ENCODE measurements around the gene RPTOR.

Gene RPTOR

GRCh38 chr17:80818871-80819270 is 274.2 kb downstream of the RPTOR start:
- DNase-seq (ENCODE audit: low read depth): no peak

GRCh38 chr17:80819422-80820164 is 275.0 kb downstream of the RPTOR start:
- no peak for DNase-seq (ENCODE audit: low read depth)

- no peak for DNase-seq (ENCODE audit: low read depth)
These were observed 275.7 kb downstream of the RPTOR start for GRCh38 chr17:80820331-80820730.

- DNase-seq (ENCODE audit: low read depth): no peak
These were observed 276.9 kb downstream of the RPTOR start for GRCh38 chr17:80821546-80821945.

DNA sequence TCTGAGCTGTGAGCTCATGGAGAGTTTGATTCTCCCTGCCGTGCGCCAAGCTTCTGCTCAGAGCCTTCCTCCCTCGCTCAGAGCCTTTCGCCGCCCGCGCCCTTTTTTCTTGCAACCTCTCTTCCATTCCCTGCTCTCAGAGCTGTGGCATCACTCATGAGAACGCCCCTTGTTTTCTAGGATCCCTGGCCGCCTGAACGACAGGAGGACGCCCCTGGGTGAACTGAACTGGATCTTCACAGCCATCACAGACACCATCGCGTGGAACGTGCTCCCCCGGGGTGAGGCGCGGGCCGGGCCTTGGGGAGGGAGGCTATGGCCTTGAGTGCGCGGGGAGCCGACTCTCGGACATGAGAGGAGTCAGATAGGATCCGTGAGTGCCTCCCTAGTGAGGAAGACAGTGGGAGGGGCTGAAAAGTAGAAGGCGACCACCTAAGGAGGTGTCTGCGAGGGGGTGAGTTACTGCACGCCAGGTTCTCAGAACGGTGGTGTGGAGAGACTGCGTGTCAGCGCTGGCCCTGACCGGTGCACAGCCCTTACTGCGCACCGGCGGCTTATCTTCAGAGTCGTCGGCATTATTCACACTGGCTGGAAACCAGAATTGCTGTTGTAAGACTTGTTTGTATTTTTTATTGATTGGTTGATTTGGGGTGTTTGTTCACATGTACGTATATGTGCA is 277.5 kb downstream of the RPTOR start:
- DNase-seq (ENCODE audit: low read depth): no peak

DNA sequence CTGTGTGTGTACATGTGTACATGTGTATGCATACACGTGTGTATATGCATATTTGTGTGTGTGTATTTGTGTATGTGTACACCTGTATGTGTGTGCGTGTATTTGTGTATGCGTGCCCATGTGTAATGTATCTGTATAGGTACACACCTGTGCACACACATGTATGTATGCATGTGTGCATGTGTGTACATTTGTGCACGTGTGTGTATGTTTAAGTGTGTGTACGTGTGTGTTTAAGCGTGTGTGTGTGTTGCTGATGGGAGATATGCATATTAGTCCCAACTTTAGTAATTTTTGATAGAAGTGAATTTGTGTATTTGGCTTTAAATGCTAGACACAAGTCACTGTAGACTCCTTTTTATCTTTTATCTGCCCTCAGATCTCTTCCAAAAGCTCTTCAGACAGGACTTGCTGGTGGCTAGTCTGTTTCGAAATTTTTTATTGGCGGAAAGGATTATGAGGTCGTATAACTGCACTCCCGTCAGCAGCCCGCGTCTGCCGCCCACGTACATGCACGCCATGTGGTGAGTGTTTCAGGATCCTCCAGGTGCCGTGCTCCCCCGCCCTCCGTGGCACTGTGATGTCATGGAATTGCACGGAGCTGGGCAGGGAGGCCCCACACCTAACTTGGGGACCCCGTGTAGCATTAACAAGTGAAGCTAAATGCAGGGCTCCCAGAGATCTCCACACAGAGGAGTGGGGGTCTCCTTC is 278.2 kb downstream of the RPTOR start:
- no peak for DNase-seq (ENCODE audit: low read depth)

DNA sequence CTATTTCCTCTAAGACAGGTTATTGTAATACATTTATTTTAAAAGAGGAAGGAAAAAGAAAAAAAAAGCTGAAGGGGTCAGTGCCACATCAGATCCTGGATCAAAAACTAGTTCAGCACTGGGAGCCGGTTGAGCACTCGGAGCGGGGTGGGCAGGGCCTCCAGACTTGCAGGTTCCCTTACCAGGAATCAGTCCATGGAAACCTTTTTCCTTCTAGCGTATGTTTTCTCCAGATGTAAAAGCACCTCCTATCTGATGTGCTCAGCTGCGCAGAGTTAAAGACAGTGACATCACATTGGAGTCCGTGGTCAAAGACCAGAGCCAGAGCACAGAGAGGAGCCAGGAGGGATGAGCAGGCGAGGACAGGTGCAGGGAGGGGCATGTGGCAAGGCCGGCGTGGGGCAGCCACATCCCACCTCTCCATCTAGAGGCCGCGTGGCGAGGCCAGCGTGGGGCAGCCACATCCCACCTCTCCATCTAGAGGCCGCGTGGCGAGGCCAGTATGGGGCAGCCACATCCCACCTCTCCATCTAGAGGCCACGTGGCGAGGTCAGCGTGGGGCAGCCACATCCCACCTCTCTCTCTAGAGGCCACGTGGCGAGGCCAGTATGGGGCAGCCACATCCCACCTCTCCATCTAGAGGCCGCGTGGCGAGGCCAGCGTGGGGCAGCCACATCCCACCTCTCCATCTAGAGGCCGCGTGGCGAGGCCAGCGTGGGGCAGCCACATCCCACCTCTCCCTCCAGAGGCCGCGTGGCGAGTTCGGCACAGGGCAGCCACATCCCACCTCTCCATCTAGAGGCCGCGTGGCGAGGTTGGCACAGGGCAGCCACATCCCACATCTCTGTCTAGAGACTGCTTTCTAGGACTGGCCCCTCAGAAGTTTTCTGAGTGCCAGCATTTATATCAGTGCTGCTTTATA is 280.2 kb downstream of the RPTOR start:
- no peak for DNase-seq (ENCODE audit: low read depth)

DNA sequence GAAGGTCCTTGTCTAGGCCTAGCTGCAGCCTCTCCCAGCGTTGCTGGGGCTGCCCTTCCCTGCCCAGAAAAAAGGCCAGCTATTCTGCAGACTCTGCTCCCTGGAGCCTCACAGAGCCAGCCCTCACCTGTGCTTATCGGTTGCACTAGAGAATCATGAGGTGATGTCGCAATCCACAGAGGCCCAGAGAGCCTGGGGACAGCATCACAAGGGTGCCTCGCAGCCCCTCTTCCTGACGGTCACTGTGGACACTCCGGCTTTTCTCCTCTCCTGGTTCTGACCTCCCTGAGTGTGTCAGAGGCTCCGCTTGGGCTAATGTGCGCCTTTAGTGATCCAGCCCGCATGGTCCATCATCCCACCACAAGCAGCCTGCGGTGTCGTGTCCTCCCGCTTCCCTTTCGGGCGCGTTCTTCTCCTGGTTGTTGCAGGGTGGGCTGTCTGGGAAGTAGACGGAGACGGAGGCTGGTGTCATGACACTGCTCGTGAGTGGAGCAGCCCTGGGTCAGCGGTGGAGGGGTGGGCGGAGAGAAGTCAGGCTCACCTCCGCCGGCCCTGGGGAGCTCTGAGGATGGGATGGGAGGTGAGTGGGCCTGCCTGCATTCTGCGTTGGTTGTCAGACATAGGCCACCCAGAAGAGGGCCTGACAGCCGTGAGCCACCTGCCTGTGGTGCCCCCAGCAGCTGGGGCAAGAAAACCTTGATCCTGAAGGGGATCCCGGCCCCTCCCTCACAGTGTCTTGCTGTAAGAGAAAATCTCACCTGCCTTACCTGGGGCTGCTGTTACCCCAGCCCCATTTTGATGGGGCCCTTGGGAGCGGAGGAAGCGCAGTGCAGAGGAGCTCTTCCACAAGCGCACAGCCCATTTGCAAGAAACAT is 281.1 kb downstream of the RPTOR start:
- DNase-seq (ENCODE audit: low read depth): no peak

DNA sequence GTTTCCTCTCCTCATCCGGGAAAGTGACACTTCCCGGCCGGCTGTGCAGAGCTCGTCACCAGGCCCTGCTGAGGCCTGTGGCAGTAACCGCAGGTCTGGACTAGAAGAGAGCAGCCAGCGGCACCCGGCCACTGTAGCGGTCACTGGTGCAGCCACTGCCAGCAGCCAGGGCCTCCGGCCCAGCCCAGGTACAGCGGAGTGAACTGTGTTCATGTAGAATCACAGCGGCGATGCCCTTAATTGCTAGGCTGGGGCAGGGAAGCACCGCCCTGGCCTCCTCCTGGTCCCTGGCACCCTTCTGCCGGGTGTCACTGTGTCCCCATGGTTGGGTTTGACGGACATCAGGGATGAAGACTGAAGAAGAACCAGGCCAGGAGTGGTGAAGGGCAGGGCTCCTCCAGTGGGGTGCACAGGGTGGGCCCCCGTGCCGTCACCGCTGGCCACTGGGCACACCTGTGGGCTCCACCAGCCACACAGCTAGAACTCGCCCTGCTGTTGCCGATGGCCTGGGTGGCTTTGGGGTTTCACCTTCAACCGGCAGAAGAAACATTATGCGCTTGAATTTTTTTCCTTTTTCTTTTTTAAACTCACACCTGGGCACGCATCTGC is 281.8 kb downstream of the RPTOR start:
- DNase-seq (ENCODE audit: low read depth): no peak

DNA sequence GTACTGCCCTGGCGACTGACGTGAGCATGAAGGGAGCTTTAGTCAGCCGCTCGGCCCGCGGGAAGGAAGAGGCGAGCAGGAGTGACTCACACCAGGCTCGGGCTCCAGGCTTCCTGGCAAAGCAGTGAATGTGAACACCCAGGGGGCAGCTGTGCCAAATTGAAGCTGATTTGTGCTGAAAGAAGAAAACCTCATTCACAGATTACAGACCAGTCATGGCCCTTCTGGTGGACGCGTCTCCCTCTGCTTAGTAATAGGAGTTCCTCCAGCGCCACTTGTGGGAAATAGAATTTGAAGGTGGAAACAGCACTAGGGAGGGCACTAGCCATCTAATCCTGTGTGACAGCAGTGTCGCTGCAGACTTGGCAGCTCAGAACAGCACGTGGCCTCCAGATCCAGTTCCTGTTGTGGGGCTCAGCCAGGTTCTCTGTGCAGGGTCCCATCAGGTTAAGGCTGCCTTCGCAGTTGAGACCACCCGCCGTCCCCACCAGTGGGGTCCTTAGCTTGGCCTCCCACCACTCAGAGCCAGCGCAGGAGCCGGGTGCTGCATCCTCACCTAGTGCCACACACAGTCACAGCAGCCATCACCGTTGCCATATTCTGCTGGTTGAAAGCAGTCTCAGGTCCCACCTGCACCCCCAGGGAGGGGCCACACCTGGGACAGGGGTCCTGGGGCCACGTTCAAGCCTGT is 282.5 kb downstream of the RPTOR start:
- no peak for DNase-seq (ENCODE audit: low read depth)

- no peak for DNase-seq (ENCODE audit: low read depth)
These were observed 283.3 kb downstream of the RPTOR start for GRCh38 chr17:80827646-80828643.

- DNase-seq (ENCODE audit: low read depth): no peak
These were observed 284.7 kb downstream of the RPTOR start for GRCh38 chr17:80829166-80829813.

GRCh38 chr17:80830020-80830780 is 285.6 kb downstream of the RPTOR start:
- no peak for DNase-seq (ENCODE audit: low read depth)

- DNase-seq (ENCODE audit: low read depth): no peak
These were observed 286.9 kb downstream of the RPTOR start for GRCh38 chr17:80831491-80831890.

- no peak for DNase-seq (ENCODE audit: low read depth)
These were observed 287.6 kb downstream of the RPTOR start for GRCh38 chr17:80832266-80832676.

DNA sequence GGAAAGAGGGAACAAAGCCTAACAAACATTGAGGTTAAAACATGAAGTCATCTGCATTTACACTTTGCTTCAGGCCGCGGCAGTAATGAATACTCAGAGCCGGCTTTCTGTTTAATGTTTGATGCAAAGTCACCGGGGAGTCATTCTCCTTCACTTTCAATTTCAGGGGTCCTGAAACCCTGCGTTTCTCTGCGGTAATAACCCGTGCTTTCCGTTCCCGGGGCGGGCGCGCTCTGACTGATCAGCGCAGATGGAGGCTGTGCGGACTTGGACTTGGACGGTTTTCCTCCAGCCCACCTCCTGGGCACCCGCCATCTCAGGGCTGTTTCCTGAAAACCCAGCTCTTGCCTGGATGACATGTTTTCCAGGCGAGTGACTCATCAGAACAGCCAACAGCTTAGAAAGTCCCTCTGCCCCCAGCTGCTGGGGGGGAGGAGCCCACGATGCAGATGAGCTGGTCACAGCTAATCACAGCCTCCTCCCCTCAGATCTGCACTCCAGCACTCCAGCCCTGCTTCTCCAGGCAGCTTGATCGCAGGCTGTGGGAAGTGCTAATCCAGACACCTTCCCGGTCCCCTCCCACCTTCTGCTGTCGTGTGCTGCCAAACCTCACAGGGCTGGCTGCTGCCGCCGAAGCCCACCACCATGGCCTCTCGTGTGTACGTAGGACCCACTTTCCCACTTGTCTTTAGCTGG is 288.4 kb downstream of the RPTOR start:
- peak; percentile 66 for DNase-seq (ENCODE audit: low read depth)

Measured in stimulated activated CD8-positive, alpha-beta memory T cell treated with anti-CD3 and anti-CD28 coated beads, Interleukin-12 subunit alpha, Interleukin-12 subunit beta, amount 100 ng/mL, for 4 hours (primary cell).